Testis (tissue), 2 donors: ENCODE data around the gene DNM3.

Experiments used
- POLR2A ChIP-seq: fragments of 450-650 bp; IDR thresholded peaks from one replicate; pipeline ENCODE4 v1.6.1; 2017; ENCODE audit warnings: antibody characterized with exemption, mild to moderate bottlenecking, moderate library complexity
- TF ChIP-seq, protein P1 (sequence below), 3 experiments: fragments of 450-650 bp in 2 of 3; fragments of 200-600 bp in 1 of 3; sonication (generic) in 1 of 3; IDR thresholded peaks; one replicate each; pipeline ENCODE4 v1.5.1; 2016 to 2019; ENCODE audit warnings: antibody characterized with exemption in 3 of 3, mild to moderate bottlenecking in 2 of 3, moderate library complexity in 1 of 3

DNA sequence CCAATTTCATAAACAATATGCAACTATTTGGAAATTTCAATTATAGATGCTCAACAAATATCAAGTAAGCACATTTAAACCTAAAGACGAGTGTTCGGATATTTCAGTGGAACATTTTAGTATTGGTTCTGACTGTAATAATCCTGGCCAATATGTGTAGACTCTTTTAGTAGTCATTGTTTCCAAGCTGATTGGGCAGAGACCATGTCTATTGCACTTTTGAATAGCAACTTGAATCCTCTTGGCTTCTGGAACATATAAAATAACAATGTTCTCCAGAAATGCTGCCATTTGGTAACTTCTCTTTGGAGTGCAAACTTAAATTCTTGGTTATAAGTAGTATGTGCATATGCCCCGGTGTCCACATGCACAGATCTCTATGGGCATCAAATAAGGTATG lies 373.7 kb downstream of the DNM3 start:
- TF ChIP-seq, protein P1, sequence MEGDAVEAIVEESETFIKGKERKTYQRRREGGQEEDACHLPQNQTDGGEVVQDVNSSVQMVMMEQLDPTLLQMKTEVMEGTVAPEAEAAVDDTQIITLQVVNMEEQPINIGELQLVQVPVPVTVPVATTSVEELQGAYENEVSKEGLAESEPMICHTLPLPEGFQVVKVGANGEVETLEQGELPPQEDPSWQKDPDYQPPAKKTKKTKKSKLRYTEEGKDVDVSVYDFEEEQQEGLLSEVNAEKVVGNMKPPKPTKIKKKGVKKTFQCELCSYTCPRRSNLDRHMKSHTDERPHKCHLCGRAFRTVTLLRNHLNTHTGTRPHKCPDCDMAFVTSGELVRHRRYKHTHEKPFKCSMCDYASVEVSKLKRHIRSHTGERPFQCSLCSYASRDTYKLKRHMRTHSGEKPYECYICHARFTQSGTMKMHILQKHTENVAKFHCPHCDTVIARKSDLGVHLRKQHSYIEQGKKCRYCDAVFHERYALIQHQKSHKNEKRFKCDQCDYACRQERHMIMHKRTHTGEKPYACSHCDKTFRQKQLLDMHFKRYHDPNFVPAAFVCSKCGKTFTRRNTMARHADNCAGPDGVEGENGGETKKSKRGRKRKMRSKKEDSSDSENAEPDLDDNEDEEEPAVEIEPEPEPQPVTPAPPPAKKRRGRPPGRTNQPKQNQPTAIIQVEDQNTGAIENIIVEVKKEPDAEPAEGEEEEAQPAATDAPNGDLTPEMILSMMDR (IDR thresholded peaks at IDR 0.05), result no peak
- no peak for TF ChIP-seq POLR2A
